Measurements from ENCODE around the gene NFATC2.
"Not testable (repeated sequence)": the region's sequence is repeated elsewhere in the genome, so short reads cannot be mapped to it uniquely, and the experiment has no call there.

Gene NFATC2

GRCh38 chr20:51575486-51575885 is 33.0 kb upstream of the NFATC2 start:
- TF ChIP-seq, protein P1, sequence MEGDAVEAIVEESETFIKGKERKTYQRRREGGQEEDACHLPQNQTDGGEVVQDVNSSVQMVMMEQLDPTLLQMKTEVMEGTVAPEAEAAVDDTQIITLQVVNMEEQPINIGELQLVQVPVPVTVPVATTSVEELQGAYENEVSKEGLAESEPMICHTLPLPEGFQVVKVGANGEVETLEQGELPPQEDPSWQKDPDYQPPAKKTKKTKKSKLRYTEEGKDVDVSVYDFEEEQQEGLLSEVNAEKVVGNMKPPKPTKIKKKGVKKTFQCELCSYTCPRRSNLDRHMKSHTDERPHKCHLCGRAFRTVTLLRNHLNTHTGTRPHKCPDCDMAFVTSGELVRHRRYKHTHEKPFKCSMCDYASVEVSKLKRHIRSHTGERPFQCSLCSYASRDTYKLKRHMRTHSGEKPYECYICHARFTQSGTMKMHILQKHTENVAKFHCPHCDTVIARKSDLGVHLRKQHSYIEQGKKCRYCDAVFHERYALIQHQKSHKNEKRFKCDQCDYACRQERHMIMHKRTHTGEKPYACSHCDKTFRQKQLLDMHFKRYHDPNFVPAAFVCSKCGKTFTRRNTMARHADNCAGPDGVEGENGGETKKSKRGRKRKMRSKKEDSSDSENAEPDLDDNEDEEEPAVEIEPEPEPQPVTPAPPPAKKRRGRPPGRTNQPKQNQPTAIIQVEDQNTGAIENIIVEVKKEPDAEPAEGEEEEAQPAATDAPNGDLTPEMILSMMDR (IDR thresholded peaks at IDR 0.05; ENCODE audit: borderline replicate concordance, insufficient read depth, low read depth, low read length) = no peak
- no peak overlapping the region for H3K4me3 ChIP-seq (ENCODE audit: low read depth, low read length)

GRCh38 chr20:51574248-51575033 is 31.9 kb upstream of the NFATC2 start:
- H3K4me3 ChIP-seq (ENCODE audit: low read depth, low read length) = no peak overlapping the region
- TF ChIP-seq, protein P1 (IDR thresholded peaks at IDR 0.05; ENCODE audit: borderline replicate concordance, insufficient read depth, low read depth, low read length) = no peak

- H3K4me3 ChIP-seq (ENCODE audit: low read depth, low read length) = no peak overlapping the region
- TF ChIP-seq, protein P1 (IDR thresholded peaks at IDR 0.05; ENCODE audit: borderline replicate concordance, insufficient read depth, low read depth, low read length) = no peak
These were observed 31.2 kb upstream of the NFATC2 start for GRCh38 chr20:51573576-51574243.

- H3K4me3 ChIP-seq (ENCODE audit: low read depth, low read length) = no peak overlapping the region
- TF ChIP-seq, protein P1 (IDR thresholded peaks at IDR 0.05; ENCODE audit: borderline replicate concordance, insufficient read depth, low read depth, low read length) = no peak
These were observed 28.9 kb upstream of the NFATC2 start for GRCh38 chr20:51571460-51571794.

GRCh38 chr20:51570739-51571459 is 28.4 kb upstream of the NFATC2 start:
- TF ChIP-seq, protein P1 (IDR thresholded peaks at IDR 0.05; ENCODE audit: borderline replicate concordance, insufficient read depth, low read depth, low read length) = no peak
- no peak overlapping the region for H3K4me3 ChIP-seq (ENCODE audit: low read depth, low read length)

GRCh38 chr20:51569815-51570738 is 27.6 kb upstream of the NFATC2 start:
- no peak overlapping the region for H3K4me3 ChIP-seq (ENCODE audit: low read depth, low read length)
- TF ChIP-seq, protein P1 (IDR thresholded peaks at IDR 0.05; ENCODE audit: borderline replicate concordance, insufficient read depth, low read depth, low read length) = no peak

DNA sequence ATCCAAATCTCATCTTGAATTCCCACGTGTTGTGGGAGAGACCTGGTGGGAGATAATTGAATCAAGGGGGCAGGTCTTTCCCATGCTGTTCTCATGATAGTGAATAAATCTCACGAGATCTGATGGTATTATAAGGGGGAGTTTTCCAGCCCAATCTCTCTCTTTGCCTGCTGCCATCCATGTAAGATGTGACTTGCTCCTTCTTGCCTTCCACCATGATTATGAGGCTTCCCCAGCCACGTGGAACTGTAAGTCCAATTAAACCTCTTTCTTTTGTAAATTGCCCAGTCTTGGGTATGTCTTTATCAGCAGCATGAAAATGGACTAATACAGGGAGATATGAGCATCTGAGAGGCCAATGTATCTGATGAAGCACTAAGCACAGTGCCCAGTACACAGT is 26.0 kb upstream of the NFATC2 start:
- H3K4me3 ChIP-seq (ENCODE audit: low read depth, low read length) = not testable (repeated sequence)

Data from GM12875 (cell line).